H1 (cell line): Measurements from ENCODE around the gene FAM228B. TPM values are rescaled to one million over a fixed set of nuclear protein-coding genes. Genes with fewer than 3 reads are reported as not detected.

Experiments
- CTCF ChIA-PET: fragments of 300-600 bp; sonication (Branson Sonifier 250); formaldehyde crosslinking; loops from one replicate; lab custom pipeline; 2021; ENCODE audit not compliant: partially characterized antibody; lab: Charles Lee
- POLR2A ChIA-PET: fragments of 300-600 bp; sonication (Branson Sonifier 250); formaldehyde crosslinking; loops from one replicate; lab custom pipeline; 2021; ENCODE audit warnings: inconsistent platforms; ENCODE audit not compliant: partially characterized antibody; lab: Charles Lee
- DNase-seq, 2 experiments: peaks; one replicate each; pipeline versions ENCODE4 v3.0.0 to v3.0.0-alpha.2; 2010 to 2022; ENCODE audit warnings: low spot score in 2 of 2, low read depth in 1 of 2, mixed read lengths in 1 of 2
- FAIRE-seq: peaks from 2 replicates; lab custom pipeline; 2011; peaks lifted over from hg19 to GRCh38; lab: Jason Lieb, UNC
- H2AFZ ChIP-seq: 2 replicates; pipeline ENCODE4 v1.8.1; 2012; ENCODE audit warnings: low read length, inconsistent platforms
- H2AK5ac ChIP-seq: 2 replicates; pipeline ENCODE4 v1.6.1; 2013; ENCODE audit warnings: low read depth, low read length
- H2BK120ac ChIP-seq: replicated peaks from 2 replicates; pipeline ENCODE3; 2013; ENCODE audit warnings: low read depth, low read length, inconsistent platforms
- H2BK12ac ChIP-seq: 2 replicates; pipeline ENCODE4 v1.6.1; 2013; ENCODE audit warnings: low read depth, low read length
- H2BK15ac ChIP-seq: 2 replicates; pipeline ENCODE4 v1.6.1; 2013; ENCODE audit warnings: low read length
- H2BK20ac ChIP-seq: 2 replicates; pipeline ENCODE4 v1.6.1; 2013; ENCODE audit warnings: low read length
- H2BK5ac ChIP-seq: 2 replicates; pipeline ENCODE4 v1.6.1; 2013; ENCODE audit warnings: low read depth, low read length
- H3K14ac ChIP-seq: 2 replicates; pipeline ENCODE4 v1.6.1; 2013; ENCODE audit warnings: inconsistent platforms; ENCODE audit not compliant: insufficient read length
- H3K18ac ChIP-seq: 2 replicates; pipeline ENCODE4 v1.6.1; 2013; ENCODE audit warnings: low read length; ENCODE audit errors: extremely low read depth
- H3K23ac ChIP-seq: 2 replicates; pipeline ENCODE4 v1.6.1; 2013; ENCODE audit warnings: inconsistent platforms; ENCODE audit not compliant: insufficient read length
- H3K23me2 ChIP-seq: 2 replicates; pipeline ENCODE4 v1.6.1; 2013; ENCODE audit warnings: low read depth, low read length
- H3K27ac ChIP-seq: 2 replicates; pipeline ENCODE4 v1.6.1; 2011; ENCODE audit warnings: low read depth, low read length, inconsistent platforms
- H3K27me3 ChIP-seq, 4 experiments: replicated peaks in 1 of 4; 1 replicate in 1 of 4; 2 replicates in 3 of 4; pipeline versions ENCODE4 v1.6.1 to v1.8.1; 2011 to 2013; ENCODE audit warnings: low read length in 3 of 4, mild to moderate bottlenecking in 3 of 4, inconsistent platforms in 2 of 4, mixed read lengths in 2 of 4, moderate library complexity in 1 of 4; ENCODE audit not compliant: control insufficient read depth in 3 of 4, insufficient read depth in 3 of 4; ENCODE audit errors: extremely low read depth in 1 of 4
- H3K36me3 ChIP-seq, 4 experiments: 2 replicates each; pipeline versions ENCODE4 v1.6.1 to v1.8.1; 2011 to 2013; ENCODE audit warnings: mild to moderate bottlenecking in 4 of 4, low read length in 3 of 4, moderate library complexity in 2 of 4, control low read depth in 1 of 4, inconsistent platforms in 1 of 4; ENCODE audit not compliant: insufficient read depth in 4 of 4, control insufficient read depth in 2 of 4
- H3K4ac ChIP-seq: replicated peaks from 2 replicates; pipeline ENCODE3; 2013; ENCODE audit warnings: low read length, low read depth, mixed read lengths, inconsistent platforms; ENCODE audit not compliant: insufficient read length
- H3K4me1 ChIP-seq, 4 experiments: replicated peaks in 1 of 4; 1 replicate in 1 of 4; 2 replicates in 3 of 4; pipeline versions ENCODE4 v1.6.1 to v1.8.1; 2011 to 2013; ENCODE audit warnings: low read length in 3 of 4, inconsistent platforms in 2 of 4, mixed read lengths in 1 of 4; ENCODE audit not compliant: insufficient read depth in 4 of 4, control insufficient read depth in 3 of 4
- H3K4me2 ChIP-seq, 2 experiments: 2 replicates each; pipeline versions ENCODE4 v1.6.1 to v1.8.1; 2011 to 2013; ENCODE audit warnings: low read depth in 2 of 2, low read length in 2 of 2, control low read depth in 1 of 2, inconsistent platforms in 1 of 2, mild to moderate bottlenecking in 1 of 2; ENCODE audit not compliant: insufficient read depth in 1 of 2
- H3K4me3 ChIP-seq, 4 experiments: fragments of 200-600, 300-600 bp in 1 of 4; sonication (generic), shearing (Covaris generic), sonication (Bioruptor Twin) in 1 of 4; 2 replicates each; pipeline versions ENCODE4 v1.5.1 to v1.8.1; 2011 to 2016; ENCODE audit warnings: low read length in 4 of 4, low read depth in 3 of 4, control low read depth in 2 of 4, inconsistent platforms in 2 of 4, mild to moderate bottlenecking in 2 of 4, mixed read lengths in 1 of 4, moderate library complexity in 1 of 4; ENCODE audit not compliant: insufficient read depth in 2 of 4; ENCODE audit errors: extremely low read depth in 1 of 4
- H3K56ac ChIP-seq: replicated peaks from 2 replicates; pipeline ENCODE3; 2013; ENCODE audit warnings: low read depth, mild to moderate bottlenecking, mixed read lengths, low read length, inconsistent platforms; ENCODE audit not compliant: insufficient read length
- H3K79me1 ChIP-seq: 2 replicates; pipeline ENCODE4 v1.6.1; 2013; ENCODE audit warnings: low read depth, low read length, control low read depth
- H3K79me2 ChIP-seq, 2 experiments: 2 replicates each; pipeline versions ENCODE4 v1.6.1 to v1.8.1; 2012 to 2013; ENCODE audit warnings: low read length in 2 of 2, mild to moderate bottlenecking in 2 of 2, inconsistent platforms in 1 of 2; ENCODE audit not compliant: insufficient read depth in 2 of 2, control insufficient read depth in 1 of 2
- H3K9ac ChIP-seq, 4 experiments: replicated peaks in 1 of 4; 1 replicate in 1 of 4; 2 replicates in 3 of 4; pipeline versions ENCODE4 v1.6.1 to v1.8.1; 2011 to 2013; ENCODE audit warnings: low read depth in 3 of 4, low read length in 3 of 4, control low read depth in 2 of 4, mild to moderate bottlenecking in 2 of 4, moderate library complexity in 2 of 4, inconsistent platforms in 1 of 4; ENCODE audit errors: extremely low read depth in 1 of 4
- H3K9me3 ChIP-seq, 2 experiments: 2 replicates each; pipeline versions ENCODE4 v1.6.1 to v1.8.1; 2012 to 2013; ENCODE audit warnings: mild to moderate bottlenecking in 2 of 2, moderate library complexity in 2 of 2, control low read depth in 1 of 2, inconsistent platforms in 1 of 2, low read depth in 1 of 2, low read length in 1 of 2, mixed read lengths in 1 of 2; ENCODE audit not compliant: insufficient read depth in 2 of 2
- H4K20me1 ChIP-seq, 2 experiments: replicated peaks in 1 of 2; 2 replicates each; pipeline versions ENCODE3 to v1.8.1; 2011 to 2013; ENCODE audit warnings: inconsistent platforms in 2 of 2, low read length in 2 of 2, mild to moderate bottlenecking in 1 of 2; ENCODE audit not compliant: insufficient read depth in 2 of 2, control insufficient read depth in 1 of 2
- H4K5ac ChIP-seq: 2 replicates; pipeline ENCODE4 v1.6.1; 2013; ENCODE audit warnings: low read length, low read depth, mixed read lengths, inconsistent platforms; ENCODE audit not compliant: insufficient read length
- H4K8ac ChIP-seq: 2 replicates; pipeline ENCODE4 v1.8.0; 2013; ENCODE audit warnings: mild to moderate bottlenecking, moderate library complexity, low read length, inconsistent platforms; ENCODE audit not compliant: insufficient read depth; ENCODE audit errors: extremely low read depth
- H4K91ac ChIP-seq: replicated peaks from 2 replicates; pipeline ENCODE3; 2013; ENCODE audit warnings: low read length, mixed read lengths, inconsistent platforms; ENCODE audit not compliant: insufficient read length
- ATF2 ChIP-seq: IDR thresholded peaks from 2 replicates; pipeline ENCODE4 v1.6.1; 2012; ENCODE audit warnings: low read length, inconsistent platforms
- BCL11A ChIP-seq, 2 experiments: IDR thresholded peaks; one replicate each; pipeline ENCODE4 v1.6.1; 2011; ENCODE audit warnings: low read depth in 2 of 2, low read length in 2 of 2, mild to moderate bottlenecking in 2 of 2
- CBX5 ChIP-seq: fragments of 300-800, 300-1000 bp; sonication (generic); IDR thresholded peaks from 2 replicates; pipeline ENCODE4 v1.7.1; 2016; ENCODE audit warnings: antibody characterized with exemption, low read length, low read depth
- CEBPB ChIP-seq: IDR thresholded peaks from 2 replicates; pipeline ENCODE4 v1.6.1; 2012; ENCODE audit warnings: low read depth, low read length
- CHD2 ChIP-seq: IDR thresholded peaks from 2 replicates; pipeline ENCODE4 v1.6.1; 2012; ENCODE audit warnings: low read length, improper control_type of control experiment
- FOSL1 ChIP-seq: IDR thresholded peaks from 2 replicates; pipeline ENCODE4 v1.6.1; 2011; ENCODE audit warnings: mild to moderate bottlenecking, low read depth, low read length, moderate library complexity; ENCODE audit not compliant: insufficient read depth
- KDM4A ChIP-seq: IDR thresholded peaks from one replicate; pipeline ENCODE4 v1.7.1; 2012; ENCODE audit warnings: low read depth, mild to moderate bottlenecking, moderate library complexity, low read length, inconsistent platforms; ENCODE audit not compliant: severe bottlenecking
- NRF1 ChIP-seq: IDR thresholded peaks from 2 replicates; pipeline ENCODE4 v1.6.1; 2011; ENCODE audit warnings: mild to moderate bottlenecking, low read depth, low read length, improper control_type of control experiment
- RFX5 ChIP-seq: IDR thresholded peaks from 2 replicates; pipeline ENCODE4 v1.6.1; 2011; ENCODE audit warnings: low read depth, low read length, improper control_type of control experiment, borderline replicate concordance
- SIRT6 ChIP-seq: IDR thresholded peaks from one replicate; pipeline ENCODE4 v1.7.1; 2012; ENCODE audit warnings: low read length, inconsistent platforms
- SUZ12 ChIP-seq: fragments of 200-600 bp; sonication (generic); IDR thresholded peaks from 2 replicates; pipeline ENCODE4 v1.6.1; 2012; ENCODE audit warnings: mild to moderate bottlenecking, inconsistent platforms, low read length, moderate library complexity, mixed read lengths
- TCF12 ChIP-seq: IDR thresholded peaks from 2 replicates; pipeline ENCODE4 v1.6.1; 2011; ENCODE audit warnings: low read depth, mild to moderate bottlenecking, low read length
- WGBS, 2 experiments: shearing (Covaris generic) in 1 of 2; methylation state at CpG; one replicate each; pipeline versions ENCODE4 v1.1.6 to v1.1.7; 2013 to 2015; ENCODE audit warnings: low lambda C conversion rate in 2 of 2, mixed read lengths in 2 of 2, inconsistent platforms in 1 of 2, low coverage in 1 of 2, missing lambda C conversion rate in 1 of 2; ENCODE audit not compliant: insufficient replicate concordance in 2 of 2, insufficient coverage in 1 of 2, insufficient read length in 1 of 2; ENCODE audit errors: extremely low coverage in 1 of 2, missing lambda C conversion rate in 1 of 2; 5-methylcytosine and 5-hydroxymethylcytosine counted together
- polyA plus RNA-seq, 7 experiments: library from polyadenylated mRNA; depleted of rRNA in 3 of 7; stranded (reverse) in 5 of 7; unstranded in 2 of 7; fragments of >200 nt in 5 of 7; fragments of 200-250 nt in 2 of 7; gene quantifications; 1 replicate in 5 of 7; 2 replicates in 1 of 7; 4 replicates in 1 of 7; pipeline versions ENCODE4 v1.2.1 to v1.2.3, GENCODE V29; 2011 to 2013; ENCODE audit warnings: missing spikeins in 2 of 7, mixed read lengths in 2 of 7
- total RNA-seq: library from RNA; stranded (reverse); fragmentation: NEBNext Ultra II Directional; extraction: Animal tissue kit (Norgen Biotek cat#: 25700); gene quantifications from 2 replicates; pipeline ENCODE4 v1.2.1, GENCODE V29; 2021

FAM228B gene
- total and polyA plus RNA-seq, 2 of the 8 experiments (the other 6 are each of a cell fraction or from before 2014, with no cell fraction given) = 1.4 to 3.2 TPM

- DNase-seq = no peak
- no peak for TF ChIP-seq TCF12
- no peak for TF ChIP-seq SIRT6
- no peak for TF ChIP-seq BCL11A (IDR thresholded peaks at IDR 0.05; ENCODE audit: low read depth in 2 of 2, low read length in 2 of 2)
- no peak for TF ChIP-seq FOSL1
- no peak for TF ChIP-seq ATF2
- no peak for TF ChIP-seq CEBPB
- TF ChIP-seq KDM4A = no peak
- TF ChIP-seq CBX5 = no peak
- TF ChIP-seq CHD2 = no peak
- no peak for TF ChIP-seq RFX5
- no peak for TF ChIP-seq NRF1
- TF ChIP-seq SUZ12 = no peak
Measured at GRCh38 chr2:24080701-24081100, 42.6 kb upstream of the FAM228B start.

More at GRCh38 chr2:24080701-24081100, 42.6 kb upstream of the FAM228B start:
- no peak overlapping the region for H2BK15ac ChIP-seq
- peaks cover 15% of the 10 kb centered on the region for H3K23me2 ChIP-seq
- no peak overlapping the region for H3K4ac ChIP-seq
- peaks cover 8 to 15% (median 10%) of the 10 kb centered on the region in 4 experiments for H3K4me1 ChIP-seq
- no peak overlapping the region for H3K4me3 ChIP-seq
- H3K9me3 ChIP-seq = no peaks in the 10 kb centered on the region
- no peaks in the 10 kb centered on the region for H3K27me3 ChIP-seq
- peaks cover 11 to 19% (median 16%) of the 10 kb centered on the region in 4 experiments; a peak in 7 of 8 replicates for H3K36me3 ChIP-seq
- H3K56ac ChIP-seq = no peak overlapping the region
- no peak overlapping the region for H3K18ac ChIP-seq
- no peak overlapping the region for H4K91ac ChIP-seq
- FAIRE-seq = no peak
- 85% methylated on average over 2 of the region's 2 CpGs; no CpG with 5 or more reads in 1 of the 2 experiments for WGBS, 2 experiments
- no peaks in the 10 kb centered on the region for H3K79me1 ChIP-seq
- no peak overlapping the region for H2AK5ac ChIP-seq
- H3K79me2 ChIP-seq = peaks cover 0 to under 1% of the 10 kb centered on the region in 2 experiments; a peak in 2 of 4 replicates
- H4K20me1 ChIP-seq = no peaks in the 10 kb centered on the region
- no peak overlapping the region for H3K4me2 ChIP-seq
- H4K5ac ChIP-seq = no peak overlapping the region
- no peak overlapping the region for H2BK120ac ChIP-seq
- no peak overlapping the region for H2BK20ac ChIP-seq
- H3K27ac ChIP-seq = no peak overlapping the region
- H3K14ac ChIP-seq = no peak overlapping the region
- ChIA-PET POLR2A (interaction anchor here (0.7 to 1.8 kb wide), 4 partner anchors 14 to 42 kb away, joined by 3 to 5 read pairs (median 4); partner anchors contain the start of gene WDCP), CTCF (interaction anchor here (1.3 kb wide), 1 partner anchor 10 kb away, joined by 3 read pairs; no protein-coding TSS in a partner anchor)
- no peak overlapping the region for H3K23ac ChIP-seq
- H3K9ac ChIP-seq = no peak overlapping the region
- no peak overlapping the region for H2BK5ac ChIP-seq
- no peak overlapping the region for H2AFZ ChIP-seq
- no peak overlapping the region for H2BK12ac ChIP-seq
- no peak overlapping the region for H4K8ac ChIP-seq
